KMS-11 (cell line): ENCODE results near the gene C10orf105.

Experiments used
- H2AFZ ChIP-seq: fragments of 200-600 bp; sonication (generic); 2 replicates; pipeline ENCODE4 v1.6.1; 2016; ENCODE audit warnings: antibody characterized with exemption, mixed run types, low read depth
- H3K27ac ChIP-seq: fragments of 200-600 bp; sonication (generic); 2 replicates; pipeline ENCODE4 v1.6.1; 2016; ENCODE audit warnings: mild to moderate bottlenecking, mixed run types
- H3K27me3 ChIP-seq: fragments of 200-600 bp; sonication (generic); 2 replicates; pipeline ENCODE4 v1.6.1; 2017; ENCODE audit warnings: mild to moderate bottlenecking, low read depth, mixed run types, moderate library complexity; ENCODE audit not compliant: insufficient read depth
- H3K36me3 ChIP-seq: fragments of 200-600 bp; sonication (generic); 2 replicates; pipeline ENCODE4 v1.6.1; 2017; ENCODE audit warnings: mild to moderate bottlenecking, mixed run types; ENCODE audit not compliant: insufficient read depth
- H3K4me1 ChIP-seq: fragments of 200-600 bp; sonication (generic); 2 replicates; pipeline ENCODE4 v1.6.1; 2016; ENCODE audit warnings: mild to moderate bottlenecking, low read depth, mixed run types; ENCODE audit not compliant: poor library complexity, severe bottlenecking
- H3K4me2 ChIP-seq: fragments of 200-600 bp; sonication (generic); 2 replicates; pipeline ENCODE4 v1.7.0; 2016; ENCODE audit warnings: mild to moderate bottlenecking, mixed run types
- H3K4me3 ChIP-seq: fragments of 200-600 bp; sonication (generic); IDR thresholded peaks from 2 replicates; pipeline ENCODE4 v1.6.1; 2017; ENCODE audit warnings: low read depth, low read length, mixed read lengths; ENCODE audit not compliant: insufficient read depth
- H3K79me2 ChIP-seq: fragments of 200-600 bp; sonication (generic); 2 replicates; pipeline ENCODE4 v1.6.1; 2016; ENCODE audit warnings: low read depth, mixed run types; ENCODE audit not compliant: insufficient read depth
- H3K9ac ChIP-seq: fragments of 200-600 bp; sonication (generic); 2 replicates; pipeline ENCODE4 v1.6.1; 2016; ENCODE audit warnings: mild to moderate bottlenecking, mixed run types
- H4K20me1 ChIP-seq: fragments of 200-600 bp; sonication (generic); 2 replicates; pipeline ENCODE4 v1.6.1; 2016; ENCODE audit warnings: mild to moderate bottlenecking, mixed run types; ENCODE audit not compliant: insufficient read depth
- TF ChIP-seq, protein P1 (sequence below): fragments of 200-600 bp; sonication (generic); conservative IDR thresholded peaks from 2 replicates; pipeline ENCODE4 v1.6.1; 2017; ENCODE audit warnings: low read depth, mild to moderate bottlenecking, antibody characterized with exemption, low read length, moderate library complexity, mixed read lengths

The C10orf105 gene

DNA sequence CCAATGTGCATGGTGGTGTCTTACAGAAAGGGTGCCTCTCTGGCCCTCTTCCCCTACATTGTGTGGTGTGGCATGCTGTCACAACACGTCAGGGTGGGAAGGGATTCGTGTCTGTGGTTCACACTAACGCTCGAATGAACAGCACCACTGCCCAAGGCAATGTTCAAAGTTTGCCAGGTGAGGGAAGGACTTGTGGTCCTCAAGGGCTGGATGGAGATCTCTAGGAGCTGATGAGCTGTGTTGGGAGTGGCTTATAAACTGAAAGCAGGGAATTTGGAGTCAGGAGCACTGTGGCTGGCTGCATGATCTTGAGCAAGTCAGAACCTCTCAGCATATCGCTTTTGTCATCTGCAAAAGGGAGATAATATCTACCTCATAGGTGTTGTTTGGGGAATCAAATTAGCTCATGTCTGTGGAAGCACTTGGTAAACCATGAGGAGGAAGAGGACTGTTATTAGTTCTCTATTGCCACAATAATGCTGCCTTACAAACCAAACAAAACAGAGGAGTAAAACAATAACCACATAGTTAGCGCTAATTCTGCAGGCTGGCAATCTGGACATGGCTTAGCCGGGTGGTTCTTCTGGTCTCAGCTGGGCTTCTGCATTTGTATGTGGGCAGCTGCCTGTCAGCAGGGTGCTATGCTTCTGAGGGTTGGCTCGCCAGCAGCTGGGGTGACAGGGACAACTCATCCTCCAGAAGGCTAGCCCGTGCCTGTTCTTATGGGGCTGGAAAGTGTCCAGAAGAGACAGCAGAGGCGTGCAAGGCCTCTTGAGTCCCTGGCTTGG, 22.9 kb upstream of the C10orf105 start:
- Histone ChIP-seq H3K4me3 (no peak overlapping the region), H3K4me1 (no peaks in the 10 kb centered on the region), H3K27ac (no peak overlapping the region), H3K36me3 (no peaks in the 10 kb centered on the region), H3K4me2 (no peak overlapping the region), H4K20me1 (no peaks in the 10 kb centered on the region), H2AFZ (no peak overlapping the region), H3K27me3 (no peaks in the 10 kb centered on the region; the same call in 1 of the 2 replicates), H3K9ac (no peak overlapping the region), H3K79me2 (no peaks in the 10 kb centered on the region)
- TF ChIP-seq, protein P1, sequence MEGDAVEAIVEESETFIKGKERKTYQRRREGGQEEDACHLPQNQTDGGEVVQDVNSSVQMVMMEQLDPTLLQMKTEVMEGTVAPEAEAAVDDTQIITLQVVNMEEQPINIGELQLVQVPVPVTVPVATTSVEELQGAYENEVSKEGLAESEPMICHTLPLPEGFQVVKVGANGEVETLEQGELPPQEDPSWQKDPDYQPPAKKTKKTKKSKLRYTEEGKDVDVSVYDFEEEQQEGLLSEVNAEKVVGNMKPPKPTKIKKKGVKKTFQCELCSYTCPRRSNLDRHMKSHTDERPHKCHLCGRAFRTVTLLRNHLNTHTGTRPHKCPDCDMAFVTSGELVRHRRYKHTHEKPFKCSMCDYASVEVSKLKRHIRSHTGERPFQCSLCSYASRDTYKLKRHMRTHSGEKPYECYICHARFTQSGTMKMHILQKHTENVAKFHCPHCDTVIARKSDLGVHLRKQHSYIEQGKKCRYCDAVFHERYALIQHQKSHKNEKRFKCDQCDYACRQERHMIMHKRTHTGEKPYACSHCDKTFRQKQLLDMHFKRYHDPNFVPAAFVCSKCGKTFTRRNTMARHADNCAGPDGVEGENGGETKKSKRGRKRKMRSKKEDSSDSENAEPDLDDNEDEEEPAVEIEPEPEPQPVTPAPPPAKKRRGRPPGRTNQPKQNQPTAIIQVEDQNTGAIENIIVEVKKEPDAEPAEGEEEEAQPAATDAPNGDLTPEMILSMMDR, result no peak

DNA sequence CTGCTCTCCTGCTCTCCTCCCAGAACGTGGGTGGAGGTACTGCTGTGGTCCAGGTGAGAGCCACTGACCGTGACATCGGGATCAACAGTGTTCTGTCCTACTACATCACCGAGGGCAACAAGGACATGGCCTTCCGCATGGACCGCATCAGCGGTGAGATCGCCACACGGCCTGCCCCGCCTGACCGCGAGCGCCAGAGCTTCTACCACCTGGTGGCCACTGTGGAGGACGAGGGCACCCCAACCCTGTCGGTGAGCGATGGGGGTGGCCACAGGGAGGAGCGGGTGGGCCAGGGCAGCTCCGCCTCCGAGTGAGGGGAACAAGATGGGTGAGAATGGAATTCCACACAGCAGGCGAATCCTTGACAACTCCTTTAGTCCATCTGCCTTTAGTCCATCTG, 22.1 kb upstream of the C10orf105 start:
- H3K36me3 ChIP-seq, result no peaks in the 10 kb centered on the region
- H3K4me2 ChIP-seq, result no peak overlapping the region
- no peaks in the 10 kb centered on the region for H3K4me1 ChIP-seq
- no peak overlapping the region for H3K9ac ChIP-seq
- TF ChIP-seq, protein P1, result no peak
- no peak overlapping the region for H3K27ac ChIP-seq
- H3K4me3 ChIP-seq, result no peak overlapping the region
- no peaks in the 10 kb centered on the region for H4K20me1 ChIP-seq
- H3K79me2 ChIP-seq, result no peaks in the 10 kb centered on the region
- H2AFZ ChIP-seq, result no peak overlapping the region
- no peaks in the 10 kb centered on the region; the same call in 1 of the 2 replicates for H3K27me3 ChIP-seq

DNA sequence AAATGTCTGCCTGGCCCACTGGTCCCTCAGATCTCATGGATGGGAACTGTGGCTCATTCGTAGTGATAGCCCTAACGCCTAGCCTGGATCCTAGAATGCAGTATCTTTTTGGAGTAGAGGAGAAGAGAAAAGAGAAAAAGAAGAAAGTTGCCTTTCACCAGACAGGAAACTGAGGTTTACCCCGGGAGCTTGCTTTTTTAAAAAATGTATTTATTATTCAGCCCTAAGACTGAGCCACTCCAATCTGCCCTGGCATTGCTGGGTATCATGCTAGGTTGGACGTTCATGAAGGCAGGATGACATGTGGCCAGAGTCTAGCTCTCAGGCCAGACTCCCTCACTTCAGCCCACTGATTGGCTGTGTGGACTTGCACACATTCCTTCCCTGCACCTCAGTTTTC, 21.5 kb upstream of the C10orf105 start:
- H3K4me2 ChIP-seq, result no peak overlapping the region
- no peak overlapping the region for H3K9ac ChIP-seq
- no peak overlapping the region for H3K27ac ChIP-seq
- H3K36me3 ChIP-seq, result no peaks in the 10 kb centered on the region
- no peaks in the 10 kb centered on the region for H3K4me1 ChIP-seq
- H3K79me2 ChIP-seq, result no peaks in the 10 kb centered on the region
- H4K20me1 ChIP-seq, result no peaks in the 10 kb centered on the region
- TF ChIP-seq, protein P1, result no peak
- no peak overlapping the region for H3K4me3 ChIP-seq
- no peak overlapping the region for H2AFZ ChIP-seq
- H3K27me3 ChIP-seq, result no peaks in the 10 kb centered on the region; the same call in 1 of the 2 replicates

DNA sequence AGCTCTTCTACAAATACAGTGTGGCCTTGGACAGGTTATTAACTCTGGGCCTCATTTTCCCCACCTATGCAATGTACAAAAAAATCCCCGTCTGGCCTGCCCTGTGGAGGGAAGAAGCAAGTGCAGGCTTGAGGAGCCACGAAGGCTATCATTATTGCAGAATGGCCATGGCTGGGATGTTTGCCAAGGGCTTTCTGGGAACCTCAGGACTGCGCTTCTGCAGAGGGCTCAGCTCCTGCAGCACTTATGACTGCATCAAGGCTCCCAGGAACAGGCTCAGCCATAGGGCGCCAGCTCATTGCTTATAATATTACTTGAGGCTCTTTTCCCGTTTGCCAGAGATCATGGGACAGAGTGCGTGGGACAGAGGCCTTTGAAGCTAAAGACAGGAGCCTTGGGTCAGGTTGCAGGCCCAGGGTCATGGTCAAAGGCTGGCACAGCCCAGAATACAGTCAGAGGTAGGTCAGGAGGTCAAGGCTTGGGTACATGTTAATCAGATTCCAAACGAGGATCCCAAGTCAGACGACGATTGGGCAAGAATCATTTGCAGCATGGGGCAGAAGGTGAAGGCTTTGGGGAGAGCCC, 20.6 kb upstream of the C10orf105 start:
- Histone ChIP-seq H3K79me2 (no peaks in the 10 kb centered on the region), H3K4me2 (no peak overlapping the region), H3K4me3 (no peak overlapping the region), H3K4me1 (no peaks in the 10 kb centered on the region), H3K9ac (no peak overlapping the region), H2AFZ (no peak overlapping the region), H3K27me3 (no peaks in the 10 kb centered on the region; the same call in 1 of the 2 replicates), H3K27ac (no peak overlapping the region), H3K36me3 (no peaks in the 10 kb centered on the region), H4K20me1 (no peaks in the 10 kb centered on the region)
- TF ChIP-seq, protein P1, result no peak
